Measurements from ENCODE around the gene C10orf71. TPM values are rescaled to one million over a fixed set of nuclear protein-coding genes. Genes with fewer than 3 reads are reported as not detected.

C10orf71 gene
- polyA plus RNA-seq, 4 donors, result under 0.01 to 0.16 TPM; not detected in 2

DNA sequence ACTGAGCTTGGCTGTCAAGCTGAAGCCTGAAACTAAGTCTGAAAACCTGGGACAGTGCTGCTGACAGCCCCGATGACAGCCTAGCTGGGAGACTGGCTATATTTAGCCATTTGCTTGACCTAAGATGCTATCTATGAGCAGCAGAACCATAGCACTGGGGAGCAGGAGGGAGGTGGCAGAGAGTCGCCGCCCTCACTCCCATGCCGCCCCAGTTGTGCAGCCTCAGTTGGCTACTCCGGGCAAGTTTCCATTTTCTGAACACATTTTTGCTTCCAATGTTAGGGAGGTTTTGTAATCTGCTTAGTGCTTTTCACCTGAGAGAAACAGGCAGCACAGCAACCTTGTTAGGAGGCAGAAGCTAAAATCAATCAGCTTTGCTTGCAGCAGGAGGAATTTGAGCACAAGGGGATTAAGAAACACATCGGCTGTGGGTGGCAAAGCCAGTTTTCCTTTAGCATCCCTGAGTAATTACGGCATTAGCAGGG lies 20.4 kb upstream of the C10orf71 start:
- FAIRE-seq, result no peak
- DNase-seq, result no peak
- H3K27me3 ChIP-seq (ENCODE audit: control insufficient read depth in 3 of 3, insufficient read depth in 3 of 3, low read length in 3 of 3), result peaks cover 0 to 5% (median 0%) of the 10 kb centered on the region in 3 donors
- no peaks in the 10 kb centered on the region for H3K9me3 ChIP-seq (ENCODE audit: control insufficient read depth in 2 of 2, insufficient read depth in 1 of 2, low read depth in 1 of 2, low read length in 1 of 2)
- no peaks in the 10 kb centered on the region for H3K36me3 ChIP-seq (ENCODE audit: control insufficient read depth in 3 of 3, insufficient read depth in 2 of 3, low read depth in 1 of 3, low read length in 3 of 3)
- no peak overlapping the region for H3K27ac ChIP-seq (ENCODE audit: low read depth in 1 of 3, low read length in 2 of 3)
- WGBS, 3 donors, result 33 to 64% (median 51%) methylated on average over 7 of the region's 7 CpGs
- H3K4me1 ChIP-seq (ENCODE audit: control insufficient read depth in 3 of 3, insufficient read depth in 2 of 3, low read depth in 1 of 3, low read length in 2 of 3), result no peaks in the 10 kb centered on the region
- no peak overlapping the region for H3K4me3 ChIP-seq (ENCODE audit: low read depth in 1 of 3, low read length in 3 of 3)

DNA sequence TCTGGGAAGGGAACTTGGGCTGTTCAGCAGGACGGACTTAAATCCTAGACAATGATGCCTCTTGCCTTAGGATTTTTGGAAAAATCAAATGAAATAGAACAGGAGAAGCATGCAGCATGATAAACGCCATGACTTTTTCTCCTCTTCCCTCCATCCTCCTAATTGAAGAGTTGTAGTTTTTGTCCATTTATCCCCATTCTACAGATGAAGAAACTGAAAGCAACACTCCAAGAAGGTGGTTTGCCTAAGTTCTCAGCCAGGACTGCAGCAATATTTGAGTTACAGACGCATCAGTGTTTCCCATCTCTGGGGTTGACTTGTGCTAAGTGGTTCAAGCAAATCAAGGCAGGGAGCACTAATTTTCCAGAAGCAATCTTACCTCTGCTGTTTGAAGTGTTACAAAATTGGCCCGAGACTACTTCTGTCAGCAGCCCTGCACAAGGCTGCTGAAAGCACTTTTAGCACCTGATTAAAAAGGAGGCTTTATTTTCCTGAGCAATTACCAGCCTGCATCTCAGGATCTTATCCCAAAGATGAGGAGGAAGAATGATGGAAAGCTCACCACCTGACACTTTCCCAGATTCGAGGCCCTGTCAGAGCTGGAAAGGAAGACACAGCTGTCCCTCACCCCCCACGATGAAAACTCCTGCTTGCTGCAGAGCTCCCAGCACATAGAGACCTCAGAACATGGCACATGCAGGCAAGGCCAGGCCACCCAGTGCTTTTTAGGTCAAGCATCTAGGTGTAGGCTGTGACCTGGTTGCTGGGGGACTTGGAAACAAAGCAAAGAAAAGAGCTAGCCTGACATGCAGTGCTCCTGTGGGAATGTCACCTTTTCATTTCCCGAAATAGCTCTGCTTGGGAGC lies 19.7 kb upstream of the C10orf71 start:
- Histone ChIP-seq H3K4me1 (ENCODE audit: control insufficient read depth in 3 of 3, insufficient read depth in 2 of 3, low read depth in 1 of 3, low read length in 2 of 3) (no peaks in the 10 kb centered on the region), H3K4me3 (ENCODE audit: low read depth in 1 of 3, low read length in 3 of 3) (no peak overlapping the region), H3K27ac (ENCODE audit: low read depth in 1 of 3, low read length in 2 of 3) (no peak overlapping the region), H3K9me3 (ENCODE audit: control insufficient read depth in 2 of 2, insufficient read depth in 1 of 2, low read depth in 1 of 2, low read length in 1 of 2) (no peaks in the 10 kb centered on the region), H3K27me3 (ENCODE audit: control insufficient read depth in 3 of 3, insufficient read depth in 3 of 3, low read length in 3 of 3) (peaks cover 0 to 5% (median 0%) of the 10 kb centered on the region in 3 donors), H3K36me3 (ENCODE audit: control insufficient read depth in 3 of 3, insufficient read depth in 2 of 3, low read depth in 1 of 3, low read length in 3 of 3) (no peaks in the 10 kb centered on the region)
- DNase-seq, result no peak
- 63 to 79% (median 68%) methylated on average over 7 of the region's 7 CpGs for WGBS, 3 donors
- FAIRE-seq, result no peak

DNA sequence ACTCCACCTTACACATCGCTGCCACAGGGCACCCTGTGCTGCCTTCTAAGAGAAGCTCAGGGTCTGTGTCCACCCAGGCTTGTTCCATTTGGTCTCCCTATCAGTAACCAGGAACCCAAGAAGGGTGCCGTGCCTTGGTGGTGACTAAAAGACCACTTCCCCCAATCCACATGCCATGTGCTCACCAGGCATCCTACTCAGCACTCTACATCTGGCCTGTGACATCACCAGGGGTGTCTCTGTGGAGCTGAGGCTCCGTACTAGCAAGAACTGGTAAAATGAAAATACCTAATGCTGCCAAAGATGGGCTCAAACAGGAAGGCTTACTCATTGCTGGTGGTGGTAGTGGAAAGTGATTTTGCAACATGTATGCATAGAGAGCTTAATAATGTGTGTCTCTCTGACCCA lies 19.0 kb upstream of the C10orf71 start:
- H3K4me1 ChIP-seq (ENCODE audit: control insufficient read depth in 3 of 3, insufficient read depth in 2 of 3, low read depth in 1 of 3, low read length in 2 of 3), result no peaks in the 10 kb centered on the region
- peaks cover 0 to 5% (median 0%) of the 10 kb centered on the region in 3 donors for H3K27me3 ChIP-seq (ENCODE audit: control insufficient read depth in 3 of 3, insufficient read depth in 3 of 3, low read length in 3 of 3)
- DNase-seq, result no peak
- WGBS, 3 donors, result 65 to 85% (median 73%) methylated on average over 3 of the region's 3 CpGs
- no peak overlapping the region for H3K27ac ChIP-seq (ENCODE audit: low read depth in 1 of 3, low read length in 2 of 3)
- FAIRE-seq, result no peak
- H3K36me3 ChIP-seq (ENCODE audit: control insufficient read depth in 3 of 3, insufficient read depth in 2 of 3, low read depth in 1 of 3, low read length in 3 of 3), result no peaks in the 10 kb centered on the region
- no peaks in the 10 kb centered on the region for H3K9me3 ChIP-seq (ENCODE audit: control insufficient read depth in 2 of 2, insufficient read depth in 1 of 2, low read depth in 1 of 2, low read length in 1 of 2)
- H3K4me3 ChIP-seq (ENCODE audit: low read depth in 1 of 3, low read length in 3 of 3), result no peak overlapping the region

DNA sequence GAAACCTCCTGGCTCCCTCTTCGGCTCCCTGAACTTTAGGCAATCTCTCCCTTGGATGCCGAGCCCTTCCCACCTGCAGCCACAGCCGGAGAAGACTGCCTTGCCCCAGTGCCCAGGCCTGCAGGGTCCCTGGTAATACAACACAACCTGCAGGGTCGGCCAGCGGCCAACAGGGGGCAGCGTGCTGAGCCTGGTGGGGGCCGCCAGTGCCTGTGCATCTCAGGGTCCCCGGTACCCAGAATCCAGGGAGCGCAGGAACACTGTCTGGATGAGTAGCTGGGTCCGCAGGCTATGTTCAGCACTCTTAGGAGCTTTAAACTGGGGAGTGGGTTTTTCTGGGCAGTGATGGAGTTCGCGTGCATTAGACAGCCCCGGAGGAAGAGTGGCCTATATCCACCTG lies 17.5 kb upstream of the C10orf71 start:
- Histone ChIP-seq H3K4me3 (ENCODE audit: low read depth in 1 of 3, low read length in 3 of 3) (no peak overlapping the region), H3K4me1 (ENCODE audit: control insufficient read depth in 3 of 3, insufficient read depth in 2 of 3, low read depth in 1 of 3, low read length in 2 of 3) (no peaks in the 10 kb centered on the region), H3K27ac (ENCODE audit: low read depth in 1 of 3, low read length in 2 of 3) (no peak overlapping the region), H3K36me3 (ENCODE audit: control insufficient read depth in 3 of 3, insufficient read depth in 2 of 3, low read depth in 1 of 3, low read length in 3 of 3) (no peaks in the 10 kb centered on the region), H3K9me3 (ENCODE audit: control insufficient read depth in 2 of 2, insufficient read depth in 1 of 2, low read depth in 1 of 2, low read length in 1 of 2) (no peaks in the 10 kb centered on the region), H3K27me3 (ENCODE audit: control insufficient read depth in 3 of 3, insufficient read depth in 3 of 3, low read length in 3 of 3) (peaks cover 0 to 5% (median 0%) of the 10 kb centered on the region in 3 donors)
- WGBS, 3 donors, result 59 to 71% (median 67%) methylated on average over 13 of the region's 13 CpGs
- FAIRE-seq, result no peak
- no peak for DNase-seq

DNA sequence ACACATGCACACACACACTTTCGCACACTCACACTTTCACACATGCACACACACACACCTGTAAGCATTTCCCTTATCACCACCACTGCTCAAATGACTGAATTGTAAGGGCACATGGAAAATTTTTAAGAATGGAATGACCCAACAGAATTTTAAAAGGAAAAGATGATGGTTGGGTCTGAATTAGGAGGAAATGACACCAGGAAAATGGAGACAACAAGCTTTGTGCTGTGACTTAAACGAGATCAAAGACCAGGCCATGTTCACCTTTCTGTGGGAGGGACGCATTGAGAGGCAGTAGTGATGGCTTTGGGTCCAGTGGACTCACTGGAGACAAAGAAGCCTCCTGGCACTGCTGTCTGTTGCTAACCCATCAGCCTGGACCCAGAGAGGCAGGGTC lies 16.7 kb upstream of the C10orf71 start:
- WGBS, 3 donors, result 54 to 77% (median 67%) methylated on average over 3 of the region's 3 CpGs
- Histone ChIP-seq H3K4me1 (ENCODE audit: control insufficient read depth in 3 of 3, insufficient read depth in 2 of 3, low read depth in 1 of 3, low read length in 2 of 3) (no peaks in the 10 kb centered on the region), H3K36me3 (ENCODE audit: control insufficient read depth in 3 of 3, insufficient read depth in 2 of 3, low read depth in 1 of 3, low read length in 3 of 3) (no peaks in the 10 kb centered on the region), H3K9me3 (ENCODE audit: control insufficient read depth in 2 of 2, insufficient read depth in 1 of 2, low read depth in 1 of 2, low read length in 1 of 2) (no peaks in the 10 kb centered on the region), H3K27me3 (ENCODE audit: control insufficient read depth in 3 of 3, insufficient read depth in 3 of 3, low read length in 3 of 3) (peaks cover 0 to 5% (median 0%) of the 10 kb centered on the region in 3 donors), H3K27ac (ENCODE audit: low read depth in 1 of 3, low read length in 2 of 3) (no peak overlapping the region), H3K4me3 (ENCODE audit: low read depth in 1 of 3, low read length in 3 of 3) (no peak overlapping the region)
- DNase-seq (no peak), FAIRE-seq (no peak)

DNA sequence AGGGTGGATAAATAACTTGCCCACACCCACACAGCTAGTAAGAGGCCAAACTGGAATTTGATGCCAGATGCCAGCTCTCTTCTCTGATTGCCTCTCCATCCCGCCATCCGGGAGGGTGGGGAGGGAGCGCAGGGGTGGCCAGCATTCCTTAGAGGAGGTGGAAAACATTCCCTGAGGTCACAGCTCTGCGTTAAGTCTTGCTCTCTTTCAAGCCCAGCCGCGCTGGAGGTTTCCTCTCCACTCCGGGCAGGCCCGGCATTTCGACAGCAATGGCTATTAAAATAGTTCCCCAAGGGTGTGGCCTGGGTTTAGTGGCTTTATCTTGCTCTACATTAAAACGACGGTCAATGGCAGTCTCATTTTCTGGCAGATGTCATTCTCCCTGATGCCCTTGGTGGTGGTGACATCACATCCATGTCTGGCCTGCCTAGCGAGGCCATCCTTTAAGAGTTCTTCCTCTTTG lies 16.1 kb upstream of the C10orf71 start:
- Histone ChIP-seq H3K4me1 (ENCODE audit: control insufficient read depth in 3 of 3, insufficient read depth in 2 of 3, low read depth in 1 of 3, low read length in 2 of 3) (no peaks in the 10 kb centered on the region), H3K36me3 (ENCODE audit: control insufficient read depth in 3 of 3, insufficient read depth in 2 of 3, low read depth in 1 of 3, low read length in 3 of 3) (no peaks in the 10 kb centered on the region), H3K27ac (ENCODE audit: low read depth in 1 of 3, low read length in 2 of 3) (no peak overlapping the region), H3K4me3 (ENCODE audit: low read depth in 1 of 3, low read length in 3 of 3) (no peak overlapping the region), H3K27me3 (ENCODE audit: control insufficient read depth in 3 of 3, insufficient read depth in 3 of 3, low read length in 3 of 3) (peaks cover 0 to 5% (median 0%) of the 10 kb centered on the region in 3 donors), H3K9me3 (ENCODE audit: control insufficient read depth in 2 of 2, insufficient read depth in 1 of 2, low read depth in 1 of 2, low read length in 1 of 2) (no peaks in the 10 kb centered on the region)
- no peak for FAIRE-seq
- WGBS, 3 donors, result 37 to 68% (median 63%) methylated on average over 12 of the region's 12 CpGs
- no peak for DNase-seq

DNA sequence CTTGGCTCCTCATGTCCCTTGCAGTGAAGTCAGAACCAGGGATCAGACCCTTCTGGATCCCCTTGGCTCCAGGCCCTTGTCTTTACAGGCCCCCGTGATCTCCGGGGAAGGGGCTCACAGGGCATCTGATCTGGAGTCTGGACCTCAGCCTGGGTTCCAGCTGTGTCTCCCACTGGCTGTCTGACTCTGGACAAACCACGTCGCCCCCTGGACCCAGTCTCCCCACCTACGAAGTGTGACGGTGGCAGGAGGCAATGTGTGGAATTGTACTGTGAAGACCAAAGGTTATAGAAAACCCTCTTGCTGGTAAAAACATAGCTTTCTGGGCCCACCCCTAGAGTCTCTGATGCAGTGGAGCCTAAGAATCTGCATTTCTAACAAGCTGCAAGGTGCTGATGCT lies 15.5 kb upstream of the C10orf71 start:
- WGBS, 3 donors, result 90 to 95% (median 92%) methylated on average over 6 of the region's 6 CpGs
- H3K4me3 ChIP-seq (ENCODE audit: low read depth in 1 of 3, low read length in 3 of 3), result no peak overlapping the region
- no peak for FAIRE-seq
- H3K4me1 ChIP-seq (ENCODE audit: control insufficient read depth in 3 of 3, insufficient read depth in 2 of 3, low read depth in 1 of 3, low read length in 2 of 3), result no peaks in the 10 kb centered on the region
- no peaks in the 10 kb centered on the region for H3K36me3 ChIP-seq (ENCODE audit: control insufficient read depth in 3 of 3, insufficient read depth in 2 of 3, low read depth in 1 of 3, low read length in 3 of 3)
- H3K27ac ChIP-seq (ENCODE audit: low read depth in 1 of 3, low read length in 2 of 3), result no peak overlapping the region
- peaks cover 0 to 5% (median 0%) of the 10 kb centered on the region in 3 donors for H3K27me3 ChIP-seq (ENCODE audit: control insufficient read depth in 3 of 3, insufficient read depth in 3 of 3, low read length in 3 of 3)
- no peak for DNase-seq
- H3K9me3 ChIP-seq (ENCODE audit: control insufficient read depth in 2 of 2, insufficient read depth in 1 of 2, low read depth in 1 of 2, low read length in 1 of 2), result no peaks in the 10 kb centered on the region

DNA sequence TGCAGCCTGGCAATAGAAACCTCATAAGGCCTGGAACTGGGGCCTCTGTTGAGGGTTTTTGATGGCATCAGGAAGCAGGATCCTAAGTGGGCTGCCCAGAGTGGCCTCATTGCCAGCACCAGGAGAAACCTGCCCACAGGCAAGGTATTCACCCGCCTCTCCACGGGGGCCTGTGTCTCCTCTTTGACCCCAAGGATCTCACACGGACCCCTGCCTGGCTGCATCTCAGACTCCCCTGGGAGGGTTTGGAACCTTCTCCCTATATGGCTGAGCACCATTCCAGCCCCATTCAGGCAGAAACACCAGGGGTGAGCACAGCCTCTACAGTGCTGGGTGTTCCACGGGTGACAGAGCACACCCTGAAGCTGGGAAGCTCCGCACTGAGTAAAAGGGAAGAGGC lies 14.6 kb upstream of the C10orf71 start:
- no peaks in the 10 kb centered on the region for H3K4me1 ChIP-seq (ENCODE audit: control insufficient read depth in 3 of 3, insufficient read depth in 2 of 3, low read depth in 1 of 3, low read length in 2 of 3)
- H3K9me3 ChIP-seq (ENCODE audit: control insufficient read depth in 2 of 2, insufficient read depth in 1 of 2, low read depth in 1 of 2, low read length in 1 of 2), result no peaks in the 10 kb centered on the region
- DNase-seq, result no peak
- peaks cover 0 to 5% (median 0%) of the 10 kb centered on the region in 3 donors for H3K27me3 ChIP-seq (ENCODE audit: control insufficient read depth in 3 of 3, insufficient read depth in 3 of 3, low read length in 3 of 3)
- no peak overlapping the region for H3K27ac ChIP-seq (ENCODE audit: low read depth in 1 of 3, low read length in 2 of 3)
- H3K4me3 ChIP-seq (ENCODE audit: low read depth in 1 of 3, low read length in 3 of 3), result no peak overlapping the region
- H3K36me3 ChIP-seq (ENCODE audit: control insufficient read depth in 3 of 3, insufficient read depth in 2 of 3, low read depth in 1 of 3, low read length in 3 of 3), result no peaks in the 10 kb centered on the region
- 77 to 90% (median 85%) methylated on average over 5 of the region's 5 CpGs for WGBS, 3 donors
- FAIRE-seq, result no peak
